Measurements from ENCODE around the gene NHEJ1. TPM values are rescaled to one million over a fixed set of nuclear protein-coding genes. Genes with fewer than 3 reads are reported as not detected.
"Not testable (repeated sequence)": the region's sequence is repeated elsewhere in the genome, so short reads cannot be mapped to it uniquely, and the experiment has no call there.

NHEJ1 gene, protein sequence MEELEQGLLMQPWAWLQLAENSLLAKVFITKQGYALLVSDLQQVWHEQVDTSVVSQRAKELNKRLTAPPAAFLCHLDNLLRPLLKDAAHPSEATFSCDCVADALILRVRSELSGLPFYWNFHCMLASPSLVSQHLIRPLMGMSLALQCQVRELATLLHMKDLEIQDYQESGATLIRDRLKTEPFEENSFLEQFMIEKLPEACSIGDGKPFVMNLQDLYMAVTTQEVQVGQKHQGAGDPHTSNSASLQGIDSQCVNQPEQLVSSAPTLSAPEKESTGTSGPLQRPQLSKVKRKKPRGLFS
- 15.8 TPM for polyA plus RNA-seq (2013, experiment 1 of 2; ENCODE audit: insufficient read length)
- 13.2 TPM for polyA plus RNA-seq (2013, experiment 2 of 2; ENCODE audit: insufficient read length)

GRCh38 chr2:219160186-219161017 is at the start of gene NHEJ1:
Gene NHEJ1, minus strand, starts transcription at chr2:219160815. Its CDS starts 2,453 bp downstream, at chr2:219158362.
- peak; percentile 92 for DNase-seq

DNA sequence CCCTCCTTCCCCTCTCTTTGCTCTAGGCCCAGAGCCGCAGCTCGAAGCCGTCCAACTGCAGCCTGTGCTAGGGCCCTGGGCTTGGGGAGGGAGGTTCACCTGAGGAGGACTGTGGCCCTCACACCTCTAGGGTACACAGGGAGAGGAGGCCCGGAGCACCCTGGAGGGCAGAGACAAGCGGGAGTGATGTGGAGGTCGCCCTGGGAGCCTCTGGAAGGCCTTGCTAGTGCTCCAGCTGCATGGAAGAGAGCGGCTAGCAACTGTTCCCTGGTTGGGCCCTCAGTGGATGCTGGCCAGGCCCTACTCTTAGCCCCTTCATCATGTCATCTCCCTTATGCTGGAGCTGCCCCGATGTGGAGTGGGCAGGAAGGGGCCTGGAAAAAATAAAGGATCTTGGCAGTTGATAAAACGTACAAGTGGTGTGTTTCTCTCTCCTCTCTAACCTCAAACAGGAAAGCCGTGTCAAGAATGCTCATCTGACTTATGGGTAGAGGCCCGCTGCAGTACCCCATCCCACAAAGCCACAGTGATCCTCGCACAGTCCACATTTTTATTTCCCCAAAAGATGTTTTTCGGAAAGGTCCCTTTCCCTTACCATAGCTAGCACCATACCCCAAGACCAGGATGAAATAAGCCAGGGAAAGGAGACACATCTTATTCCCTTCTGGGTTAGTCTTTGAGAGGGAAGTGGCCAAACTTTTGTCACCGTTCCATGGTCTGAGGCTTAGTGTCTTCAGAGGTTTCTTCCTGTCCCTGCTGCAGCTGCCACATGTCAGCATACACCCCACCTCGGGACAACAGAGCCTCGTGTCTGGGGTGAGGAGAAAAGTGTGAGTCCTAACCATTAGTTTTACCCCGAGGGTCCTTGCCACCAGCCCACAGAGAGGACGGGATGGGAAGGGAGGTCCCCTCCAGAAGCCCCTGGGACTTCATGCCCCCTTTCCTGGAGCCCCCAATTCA is 48.9 kb upstream of the NHEJ1 start:
- no peak for DNase-seq

GRCh38 chr2:219207884-219208740 is 47.5 kb upstream of the NHEJ1 start:
- DNase-seq, result peak; percentile 44

DNA sequence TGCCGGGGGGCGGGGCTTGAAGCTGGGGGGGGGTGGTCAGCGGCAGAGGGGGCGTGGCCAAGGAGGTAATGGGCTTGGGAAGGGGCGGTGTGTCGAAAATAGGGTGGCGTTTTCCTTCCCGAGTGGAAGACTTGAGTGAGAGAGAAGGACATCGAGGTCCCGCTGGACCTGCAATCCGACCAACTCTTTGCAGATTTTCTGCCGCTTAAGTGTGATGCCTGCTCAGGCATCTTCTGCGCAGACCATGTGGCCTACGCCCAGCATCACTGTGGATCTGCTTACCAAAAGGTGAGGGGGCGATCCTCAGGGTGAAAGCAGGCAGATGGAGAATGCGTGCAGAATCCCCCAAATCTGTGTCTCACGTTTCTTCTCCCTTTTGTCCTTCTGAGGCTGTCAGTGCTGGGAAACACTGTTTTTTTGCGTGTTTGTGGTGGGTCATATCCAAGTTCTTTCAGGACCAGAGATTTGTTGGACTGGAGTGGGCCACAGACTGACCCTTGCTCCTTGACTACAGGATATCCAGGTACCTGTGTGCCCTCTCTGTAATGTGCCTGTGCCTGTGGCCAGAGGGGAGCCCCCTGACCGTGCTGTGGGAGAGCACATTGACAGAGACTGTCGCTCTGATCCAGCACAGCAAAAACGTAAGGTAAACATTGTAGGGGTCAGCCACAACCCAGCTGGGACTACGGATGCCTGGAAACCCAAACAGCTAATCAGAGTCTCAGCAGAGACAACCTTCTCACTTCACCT is 46.7 kb upstream of the NHEJ1 start:
- DNase-seq, result no peak

DNA sequence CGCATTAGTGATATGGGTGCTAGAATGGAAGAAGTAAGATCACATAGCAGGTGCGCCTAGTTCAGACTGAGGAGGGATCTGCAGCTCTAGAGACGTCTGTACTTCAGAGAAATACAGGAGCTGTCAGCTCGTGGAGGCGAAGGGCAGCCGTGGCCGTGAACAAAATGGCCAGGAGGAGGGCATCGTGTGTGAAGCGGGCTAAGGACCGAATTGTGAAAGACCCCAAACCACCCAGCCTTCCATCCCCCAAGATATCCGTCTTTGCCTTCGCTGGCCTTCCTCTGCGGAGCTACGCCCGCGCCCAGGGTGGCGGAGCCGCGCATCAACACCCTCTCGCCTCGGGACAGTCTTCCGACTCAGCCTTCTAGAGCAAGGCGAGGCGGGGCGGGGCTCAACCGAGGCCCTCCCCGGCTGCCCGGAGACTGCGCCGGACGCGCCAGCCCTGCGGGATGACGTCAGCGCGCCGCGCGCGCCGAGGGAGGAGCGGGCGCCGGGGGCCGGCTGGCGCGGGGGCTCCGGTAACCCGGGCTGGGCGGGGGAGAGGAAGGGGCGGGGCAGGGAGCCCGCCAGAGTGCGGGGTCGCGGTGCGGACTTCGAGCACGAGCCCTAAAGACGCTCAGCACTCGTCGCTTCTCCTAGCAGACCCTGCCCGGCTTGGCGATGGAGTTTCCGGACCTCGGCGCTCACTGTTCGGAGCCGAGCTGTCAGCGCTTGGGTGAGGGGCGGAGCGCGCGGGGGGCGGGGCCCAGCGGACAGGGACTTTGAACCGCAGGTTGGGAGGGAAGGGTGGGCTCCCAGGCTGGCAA is 45.9 kb upstream of the NHEJ1 start, which contains the start of gene ZFAND2B:
ZFAND2B (plus strand) TSS at position 455 of the 806 bp plus-strand sequence; CDS start at position 661, 206 bp downstream.
- peak; percentile 93 for DNase-seq

DNA sequence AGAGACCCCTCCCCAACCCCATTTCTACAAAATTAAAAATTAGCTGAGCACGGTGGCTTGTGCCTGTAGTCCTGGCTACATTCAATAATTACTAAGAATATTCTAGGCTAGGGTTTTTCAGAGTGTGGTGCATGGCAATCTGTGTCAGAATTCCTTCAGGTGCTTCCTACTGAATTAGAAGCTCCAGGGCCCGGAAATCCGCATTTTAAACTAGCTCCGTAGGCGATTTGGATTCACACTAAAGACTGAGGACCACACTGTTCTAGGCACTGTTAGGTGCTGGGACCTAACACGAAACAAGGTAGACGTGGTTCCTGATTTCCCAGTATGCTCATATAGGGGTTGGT is 45.3 kb upstream of the NHEJ1 start:
- no peak for DNase-seq

GRCh38 chr2:219205165-219205538 is 44.5 kb upstream of the NHEJ1 start:
- DNase-seq, result no peak

GRCh38 chr2:219204425-219205164 is 44.0 kb upstream of the NHEJ1 start:
- DNase-seq, result no peak

GRCh38 chr2:219201331-219201730 is 40.7 kb upstream of the NHEJ1 start:
- not testable (repeated sequence) for DNase-seq

GRCh38 chr2:219200502-219201326 is 40.1 kb upstream of the NHEJ1 start:
- DNase-seq, result not testable (repeated sequence)

- no peak for DNase-seq
Observed at GRCh38 chr2:219199470-219200211, 39.0 kb upstream of the NHEJ1 start.

GRCh38 chr2:219198974-219199373 is 38.4 kb upstream of the NHEJ1 start:
- no peak for DNase-seq

GRCh38 chr2:219197388-219197787 is 36.8 kb upstream of the NHEJ1 start:
- no peak for DNase-seq

- no peak for DNase-seq
Observed at GRCh38 chr2:219186754-219187456, 26.3 kb upstream of the NHEJ1 start.

GRCh38 chr2:219184121-219184520 is 23.5 kb upstream of the NHEJ1 start:
- DNase-seq, result no peak

DNA sequence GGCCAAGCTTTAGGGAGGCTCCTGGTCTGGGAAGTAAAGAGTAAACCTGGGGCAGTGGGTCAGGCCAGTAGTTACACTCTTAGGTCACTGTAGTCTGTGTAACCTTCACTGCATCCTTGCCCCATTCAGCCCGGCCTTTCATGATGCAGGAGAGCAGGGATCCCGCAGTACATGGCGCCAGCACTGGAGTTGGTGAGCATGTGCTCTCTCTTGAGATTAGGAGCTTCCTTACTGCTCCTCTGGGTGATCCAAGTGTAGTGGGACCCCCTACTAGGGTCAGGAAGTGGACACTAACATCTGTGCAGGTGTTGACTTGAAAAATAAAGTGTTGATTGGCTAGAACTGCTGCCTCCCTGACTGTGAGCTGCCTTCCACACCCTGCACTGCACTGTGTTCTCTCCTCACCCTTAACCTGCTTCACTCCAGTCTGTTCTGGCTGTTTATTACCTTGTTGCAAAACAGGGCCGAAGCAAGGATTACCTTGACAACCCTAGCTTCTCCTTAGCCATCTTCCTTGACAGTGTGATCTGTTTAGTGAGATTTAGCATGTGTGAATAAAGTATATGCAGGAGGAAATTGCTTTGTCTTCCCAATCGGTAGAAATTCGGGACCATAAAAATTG is 22.6 kb upstream of the NHEJ1 start:
- no peak for DNase-seq

All from fibroblast of skin of back (primary cell).